Parathyroid adenoma (tissue), 2 donors: ENCODE results near the gene C6orf52.

ENCODE experiments used
- H2AFZ ChIP-seq: fragments of 300-600 bp; sonication (generic); one replicate; pipeline ENCODE4 v1.7.0; 2017; ENCODE audit warnings: antibody characterized with exemption, mild to moderate bottlenecking
- H3K27ac ChIP-seq: fragments of 300-600 bp; sonication (generic); one replicate; pipeline ENCODE4 v1.7.0; 2017
- H3K27me3 ChIP-seq: fragments of 300-600 bp; sonication (generic); one replicate; pipeline ENCODE4 v1.7.0; 2017; ENCODE audit warnings: low read length; ENCODE audit not compliant: control insufficient read depth, insufficient read depth
- H3K36me3 ChIP-seq: fragments of 300-600 bp; sonication (generic); one replicate; pipeline ENCODE4 v1.7.0; 2017; ENCODE audit warnings: low read length; ENCODE audit not compliant: control insufficient read depth, insufficient read depth
- H3K4me1 ChIP-seq: fragments of 300-600 bp; sonication (generic); one replicate; pipeline ENCODE4 v1.7.0; 2017; ENCODE audit warnings: control low read depth
- H3K4me2 ChIP-seq: fragments of 300-600 bp; sonication (generic); one replicate; pipeline ENCODE4 v1.7.0; 2017; ENCODE audit warnings: low read length
- H3K4me3 ChIP-seq: fragments of 300-600 bp; sonication (generic); one replicate; pipeline ENCODE4 v1.7.0; 2017; ENCODE audit warnings: low read depth, low read length
- H3K79me2 ChIP-seq: fragments of 300-600 bp; sonication (generic); one replicate; pipeline ENCODE4 v1.7.0; 2017; ENCODE audit warnings: control low read depth
- H3K9ac ChIP-seq: fragments of 300-600 bp; sonication (generic); one replicate; pipeline ENCODE4 v1.7.0; 2017; ENCODE audit warnings: mild to moderate bottlenecking
- H3K9me3 ChIP-seq: fragments of 300-600 bp; sonication (generic); one replicate; pipeline ENCODE4 v1.7.0; 2017; ENCODE audit warnings: low read length; ENCODE audit not compliant: control insufficient read depth
- CTCF ChIP-seq: fragments of 300-600 bp; sonication (generic); IDR thresholded peaks from one replicate; pipeline ENCODE4 v1.7.0; 2017; ENCODE audit warnings: antibody characterized with exemption, mild to moderate bottlenecking
- donor health status: primary hyperparathyroidism.

Gene C6orf52

GRCh38 chr6:10736731-10737130, 42.3 kb upstream of the C6orf52 start:
- Histone ChIP-seq H3K4me2 (no peak overlapping the region), H3K4me3 (no peak overlapping the region), H3K79me2 (peaks cover 4% of the 10 kb centered on the region), H3K27ac (no peak overlapping the region), H2AFZ (no peak overlapping the region), H3K9me3 (no peaks in the 10 kb centered on the region), H3K4me1 (peaks cover 10% of the 10 kb centered on the region), H3K36me3 (no peaks in the 10 kb centered on the region), H3K27me3 (no peaks in the 10 kb centered on the region), H3K9ac (no peak overlapping the region)
- TF ChIP-seq CTCF = no peak

GRCh38 chr6:10733863-10734262, 39.4 kb upstream of the C6orf52 start:
- TF ChIP-seq CTCF = no peak
- no peaks in the 10 kb centered on the region for H3K79me2 ChIP-seq
- no peak overlapping the region for H3K4me3 ChIP-seq
- H3K4me2 ChIP-seq = no peak overlapping the region
- H3K9me3 ChIP-seq = no peaks in the 10 kb centered on the region
- H3K27ac ChIP-seq = peak overlapping the region; percentile 59
- H3K9ac ChIP-seq = no peak overlapping the region
- peak overlapping the region; percentile 59 for H2AFZ ChIP-seq
- H3K4me1 ChIP-seq = peaks cover 20% of the 10 kb centered on the region
- no peaks in the 10 kb centered on the region for H3K27me3 ChIP-seq
- H3K36me3 ChIP-seq = no peaks in the 10 kb centered on the region

GRCh38 chr6:10733151-10733715, 38.8 kb upstream of the C6orf52 start:
- Histone ChIP-seq H3K4me2 (no peak overlapping the region), H3K4me1 (peaks cover 20% of the 10 kb centered on the region), H2AFZ (peak overlapping the region; percentile 59), H3K9ac (no peak overlapping the region), H3K36me3 (no peaks in the 10 kb centered on the region), H3K4me3 (no peak overlapping the region), H3K27ac (peak overlapping the region; percentile 59), H3K27me3 (no peaks in the 10 kb centered on the region), H3K79me2 (no peaks in the 10 kb centered on the region), H3K9me3 (no peaks in the 10 kb centered on the region)
- TF ChIP-seq CTCF = no peak

GRCh38 chr6:10730254-10730653, 35.8 kb upstream of the C6orf52 start:
- H3K4me2 ChIP-seq = peak overlapping the region; percentile 41
- no peak for TF ChIP-seq CTCF
- H3K27ac ChIP-seq = peak overlapping the region; percentile 60
- H3K9me3 ChIP-seq = no peaks in the 10 kb centered on the region
- no peaks in the 10 kb centered on the region for H3K79me2 ChIP-seq
- H3K27me3 ChIP-seq = no peaks in the 10 kb centered on the region
- H2AFZ ChIP-seq = no peak overlapping the region
- no peaks in the 10 kb centered on the region for H3K36me3 ChIP-seq
- peak overlapping the region; percentile 14 for H3K4me3 ChIP-seq
- no peak overlapping the region for H3K9ac ChIP-seq
- peaks cover 20% of the 10 kb centered on the region for H3K4me1 ChIP-seq

GRCh38 chr6:10725716-10726115, 31.3 kb upstream of the C6orf52 start:
- peaks cover 5% of the 10 kb centered on the region for H3K79me2 ChIP-seq
- no peaks in the 10 kb centered on the region for H3K27me3 ChIP-seq
- no peaks in the 10 kb centered on the region for H3K9me3 ChIP-seq
- H2AFZ ChIP-seq = no peak overlapping the region
- TF ChIP-seq CTCF = no peak
- no peaks in the 10 kb centered on the region for H3K36me3 ChIP-seq
- H3K4me2 ChIP-seq = no peak overlapping the region
- no peak overlapping the region for H3K4me3 ChIP-seq
- no peak overlapping the region for H3K9ac ChIP-seq
- H3K4me1 ChIP-seq = peaks cover 17% of the 10 kb centered on the region
- no peak overlapping the region for H3K27ac ChIP-seq
